KG1 (cell line): ENCODE data around the gene SEMA3A.
A peak's percentile ranks its signal among the peaks of the same experiment; 100 is the strongest.

ENCODE experiments used
- DNase-seq: peaks from one replicate; lab custom pipeline; 2025; lab: John Stamatoyannopoulos, UW

The SEMA3A gene

DNA sequence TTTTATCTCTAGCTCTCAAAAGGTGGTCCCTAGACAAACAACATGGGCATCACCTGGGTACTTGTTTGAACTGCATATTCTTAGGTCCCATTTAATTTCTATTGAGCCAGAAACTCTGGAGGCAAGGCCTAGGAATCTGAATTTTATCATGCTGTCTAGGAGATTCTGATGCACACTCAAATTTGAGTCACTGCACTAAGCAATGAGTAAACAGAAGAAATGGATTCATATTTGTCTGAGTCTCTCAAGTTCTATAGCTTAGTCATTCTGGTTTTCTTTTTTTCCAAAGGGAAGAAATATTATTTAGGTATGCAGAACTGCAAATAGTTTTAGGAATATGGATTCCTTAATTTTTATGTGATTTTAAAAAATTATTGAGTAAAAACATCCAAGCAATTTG is 185.5 kb downstream of the SEMA3A start:
- DNase-seq = no peak

DNA sequence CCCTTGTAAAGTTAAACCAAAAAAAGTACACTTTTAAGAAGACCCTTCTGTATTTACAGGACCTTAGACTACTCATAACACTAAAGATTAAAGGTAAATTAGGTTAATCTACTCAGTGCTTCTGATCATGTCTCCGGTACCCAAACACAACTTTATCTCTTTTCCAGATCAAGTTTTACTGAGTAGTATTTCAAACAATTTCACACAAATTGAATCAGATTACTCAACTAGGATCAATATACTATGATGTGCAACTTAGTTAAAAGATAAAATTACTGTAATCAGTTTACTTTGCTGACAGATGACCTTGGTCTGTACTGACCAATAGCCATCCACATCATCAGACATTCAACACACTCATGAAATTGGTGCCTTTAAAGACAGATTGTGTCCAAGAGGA is 191.4 kb downstream of the SEMA3A start:
- DNase-seq = no peak

DNA sequence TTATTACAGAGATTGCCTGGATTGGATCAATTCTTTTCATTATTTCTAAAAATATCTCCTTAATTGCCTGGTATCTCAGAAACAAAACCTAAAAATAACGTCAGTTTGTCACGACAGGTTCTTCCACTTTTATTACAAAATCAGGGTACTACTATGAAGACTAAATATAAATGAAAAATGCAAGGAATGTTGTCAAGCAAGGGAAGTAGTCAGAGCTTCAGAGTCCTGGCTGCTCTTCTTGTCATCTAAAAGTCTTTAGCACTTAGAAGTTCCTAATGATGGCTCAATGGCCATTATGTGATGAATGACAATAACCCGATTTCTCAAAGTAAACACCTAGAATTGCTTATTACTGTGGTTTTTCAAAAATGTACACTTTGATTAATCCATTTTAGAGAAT is 192.2 kb downstream of the SEMA3A start:
- DNase-seq = no peak

DNA sequence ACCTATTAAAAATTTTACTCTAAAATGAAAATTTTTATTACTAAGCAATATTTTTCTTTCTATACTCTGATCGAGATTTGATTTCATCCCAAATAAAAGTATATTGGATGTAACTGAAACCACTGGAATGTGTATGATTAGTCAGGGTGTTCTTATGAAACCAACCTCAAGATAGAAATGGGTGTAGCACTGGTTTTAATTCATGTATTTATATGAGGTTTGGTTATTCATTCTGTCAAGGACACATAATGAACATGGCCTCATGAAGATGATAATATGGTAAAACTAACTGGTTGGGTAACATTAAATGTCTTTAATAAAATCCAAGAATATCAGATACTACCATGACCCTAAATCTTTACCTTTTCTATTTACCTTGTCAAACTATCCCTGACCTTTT is 197.7 kb downstream of the SEMA3A start:
- DNase-seq = no peak

DNA sequence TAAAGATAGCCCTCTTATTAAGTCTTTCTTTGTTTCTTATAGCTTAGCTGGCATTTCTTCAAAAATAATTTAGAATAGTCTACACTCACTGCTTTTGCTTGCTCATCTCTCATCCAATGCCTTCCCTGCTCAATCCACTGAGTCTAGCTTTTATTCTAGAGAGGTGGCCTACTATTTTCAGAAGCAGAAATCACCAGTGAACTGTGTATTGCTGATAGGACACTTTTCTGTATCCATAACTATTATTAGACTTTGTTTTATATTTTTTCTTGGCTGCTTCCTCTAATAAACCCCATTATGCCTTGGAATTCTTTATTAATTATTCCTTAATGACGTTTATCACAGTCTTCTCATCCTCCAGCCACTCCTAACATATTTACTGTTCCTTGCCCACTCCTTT is 206.8 kb downstream of the SEMA3A start:
- no peak for DNase-seq

DNA sequence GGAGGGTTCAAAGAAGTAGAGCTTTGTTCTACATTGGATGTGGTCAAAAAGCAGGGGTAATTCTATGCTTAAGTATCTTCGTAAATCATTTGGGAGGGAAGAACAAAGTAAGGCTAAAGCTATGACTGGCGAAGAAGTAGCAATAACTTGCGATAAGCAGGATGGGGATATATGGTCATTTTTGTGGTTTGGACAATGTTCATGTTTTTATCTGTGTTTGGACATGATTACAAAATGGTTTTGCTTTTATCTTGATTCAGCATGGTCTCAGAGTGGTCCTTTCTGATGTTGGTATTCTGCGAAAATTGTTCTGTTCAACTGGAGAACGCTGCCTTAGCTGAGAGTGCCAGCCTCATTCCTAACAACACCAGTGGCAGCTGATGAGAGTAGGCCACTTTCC is 208.8 kb downstream of the SEMA3A start:
- DNase-seq = no peak

DNA sequence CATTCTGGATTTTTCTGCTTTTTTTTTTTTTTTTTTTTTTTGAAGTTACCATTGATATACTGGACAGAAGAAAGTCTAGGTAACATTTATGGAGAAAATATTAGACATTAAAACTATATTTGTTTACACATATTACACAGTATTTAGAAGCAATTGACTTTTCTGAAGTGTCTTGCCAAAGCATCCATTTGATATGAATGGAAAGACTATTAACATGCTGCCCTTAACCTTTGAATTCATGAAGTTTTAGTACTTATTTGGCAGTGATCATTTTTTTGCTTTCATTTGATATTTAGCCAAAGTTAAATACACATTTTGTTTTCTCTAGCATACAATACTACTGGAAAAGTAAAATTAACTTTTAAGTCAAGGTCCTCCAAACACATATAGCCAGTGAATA is 210.0 kb downstream of the SEMA3A start:
- no peak for DNase-seq

DNA sequence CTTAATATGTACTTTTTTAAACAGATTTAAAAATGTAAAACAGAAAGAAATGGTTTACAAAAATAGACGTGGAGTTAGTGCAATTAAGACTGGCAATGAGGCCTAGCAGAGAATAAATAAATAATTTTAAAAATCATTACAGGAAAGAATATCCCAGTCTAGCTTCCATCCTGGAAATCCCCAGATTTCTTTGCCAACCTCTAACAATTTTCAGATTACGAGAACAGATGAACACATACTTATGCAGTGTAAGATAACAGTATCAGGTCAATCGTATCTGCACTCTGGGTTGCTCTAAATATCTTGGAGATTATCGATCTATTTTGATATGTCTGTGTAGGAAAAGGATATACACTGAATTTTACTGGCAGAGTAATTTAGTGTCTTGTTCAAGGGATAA is 210.5 kb downstream of the SEMA3A start:
- DNase-seq = no peak

DNA sequence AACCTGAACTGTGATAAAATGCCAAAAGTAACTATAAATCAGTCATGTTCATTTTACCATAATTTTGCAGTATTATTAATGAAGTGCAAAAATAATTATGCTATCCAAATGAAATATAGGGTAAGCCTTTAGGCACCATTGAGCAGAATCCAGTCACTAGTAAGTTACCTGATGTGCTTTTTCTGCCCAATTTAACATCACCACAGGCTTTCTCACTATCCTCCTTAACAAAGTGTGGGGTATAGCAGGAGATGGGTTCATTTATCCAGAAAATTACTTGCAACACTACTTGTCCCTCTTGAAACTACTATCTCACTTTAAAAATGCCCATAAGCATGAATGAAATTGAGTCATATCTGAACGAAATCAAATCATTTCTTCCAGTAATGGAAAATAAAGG is 211.0 kb downstream of the SEMA3A start:
- no peak for DNase-seq

DNA sequence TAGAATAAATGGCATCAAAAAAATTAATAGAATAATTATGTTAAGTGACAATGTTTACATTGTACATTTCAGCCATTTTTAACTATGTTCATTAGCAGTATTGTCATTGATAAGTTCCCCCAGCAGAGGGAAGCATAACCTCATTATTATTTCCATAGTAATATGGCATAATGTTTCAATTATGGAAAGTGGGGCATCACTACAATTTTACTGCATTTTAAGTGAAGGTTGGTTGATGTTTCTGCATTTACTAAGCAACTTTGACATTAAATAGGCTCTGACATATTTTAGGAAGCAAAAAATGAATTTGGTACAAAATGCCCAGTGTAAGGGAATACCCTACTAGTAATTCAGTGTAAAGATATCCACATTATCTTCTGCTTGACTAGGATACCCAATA is 218.3 kb downstream of the SEMA3A start:
- DNase-seq = peak; percentile 20

DNA sequence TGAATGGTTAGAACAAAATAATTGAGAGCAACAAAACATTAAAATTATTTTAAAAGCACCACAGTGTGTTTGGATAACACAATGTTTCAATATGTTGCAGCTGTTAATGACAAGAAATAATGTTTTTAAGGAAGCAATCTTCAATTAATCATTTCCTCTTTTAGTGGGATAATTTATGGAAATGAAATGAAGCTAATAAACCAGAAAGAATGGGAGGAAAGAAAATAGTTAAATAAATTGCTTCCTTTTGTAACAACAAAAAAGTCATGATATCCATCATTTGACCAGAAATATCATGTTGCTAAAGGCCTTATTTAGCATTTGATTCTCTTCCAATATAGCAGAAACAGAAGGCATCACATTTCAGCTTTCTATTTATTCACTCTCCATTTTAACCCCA is 224.5 kb downstream of the SEMA3A start:
- no peak for DNase-seq

DNA sequence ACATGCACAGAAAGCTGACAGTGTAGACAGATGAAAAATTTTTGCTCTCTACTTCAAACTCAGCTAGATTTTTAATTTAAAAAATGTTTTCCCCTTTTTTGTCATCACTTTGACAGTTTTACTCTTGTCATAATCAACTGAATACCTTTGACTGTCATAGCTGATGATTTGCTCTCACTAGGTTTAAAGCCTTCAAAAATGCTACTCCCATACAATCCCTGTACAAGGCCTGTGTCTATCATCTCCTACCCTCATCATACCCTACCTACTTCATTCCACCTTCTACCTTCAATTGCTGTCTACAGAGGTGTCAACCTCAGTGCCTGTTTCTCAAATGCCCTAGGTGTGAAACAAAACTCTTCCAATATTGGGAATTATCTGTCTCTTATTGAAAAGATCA is 230.3 kb downstream of the SEMA3A start:
- no peak for DNase-seq

DNA sequence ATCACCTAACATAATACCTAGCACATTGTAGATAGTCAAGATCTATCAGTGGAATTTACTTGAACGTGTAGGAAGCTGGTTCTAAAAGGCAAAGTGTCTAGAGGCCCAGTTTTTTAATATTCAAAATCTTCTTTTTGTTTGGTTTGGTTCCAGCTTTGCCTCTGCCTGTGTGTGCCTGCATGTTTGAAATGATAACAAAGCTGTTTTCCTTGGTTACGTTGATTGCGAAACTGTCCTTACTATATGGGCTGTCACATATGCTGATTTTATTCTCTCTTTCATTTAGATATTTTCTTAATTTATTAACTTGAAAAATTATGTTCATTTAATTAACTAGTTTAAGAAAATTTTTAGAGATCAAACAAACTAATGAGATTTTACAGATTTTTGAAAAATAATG is 237.3 kb downstream of the SEMA3A start:
- DNase-seq = no peak

DNA sequence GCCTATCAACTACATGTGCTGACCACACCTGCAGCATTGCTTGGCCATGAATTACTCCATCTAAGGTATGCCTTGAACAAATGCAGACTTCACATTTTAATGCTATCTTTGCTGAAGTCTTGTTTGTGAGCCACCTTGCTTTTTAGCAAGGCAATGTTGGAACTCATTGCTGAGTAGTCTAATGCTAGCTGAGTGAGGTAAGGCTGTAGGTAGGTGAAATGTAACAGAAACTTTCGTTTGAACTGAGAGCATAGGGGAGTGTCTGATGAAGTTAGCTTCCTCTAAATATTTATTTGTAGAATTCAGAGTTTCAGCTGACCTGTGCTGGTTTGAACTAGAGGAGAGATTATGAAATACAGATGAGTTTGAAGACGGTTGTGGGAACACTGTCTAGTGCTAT is 238.5 kb downstream of the SEMA3A start:
- DNase-seq = no peak

DNA sequence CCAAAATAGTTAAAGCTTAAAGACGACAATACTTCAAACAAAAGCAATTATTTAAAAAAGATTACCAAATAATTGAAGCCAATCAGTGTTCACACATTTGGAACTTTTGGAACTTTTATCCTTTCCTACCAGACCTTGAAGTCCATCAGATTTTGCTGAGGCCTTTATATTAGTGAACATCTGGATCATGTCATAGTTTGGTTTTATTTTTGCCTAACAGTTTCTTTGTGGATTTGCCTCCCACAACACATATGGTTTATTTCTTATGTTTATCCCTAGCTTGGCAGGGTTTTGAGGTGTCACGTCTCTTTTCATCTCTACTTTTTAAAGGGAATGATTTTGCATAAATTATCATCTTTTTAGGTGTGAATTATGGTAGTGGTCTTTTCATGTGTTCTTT is 242.4 kb downstream of the SEMA3A start:
- DNase-seq = no peak

DNA sequence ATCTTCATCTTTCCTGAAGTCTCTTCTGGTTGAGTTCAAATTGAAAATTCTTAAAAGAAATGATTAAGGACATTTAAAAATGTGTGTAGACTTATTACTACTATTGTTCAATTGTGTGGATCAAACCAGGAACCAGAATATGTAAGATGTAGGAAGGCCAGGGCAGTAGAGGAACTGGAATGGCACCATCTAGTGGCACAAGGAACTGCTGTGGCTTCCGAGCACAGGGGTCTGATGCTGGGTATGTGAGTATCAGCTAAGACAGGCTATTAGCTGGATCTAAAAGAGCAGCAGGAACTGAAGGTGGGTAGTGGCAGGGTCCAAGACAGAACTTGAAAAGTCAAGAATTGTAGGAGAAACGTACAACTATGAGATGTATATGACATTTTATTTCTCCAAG is 247.3 kb downstream of the SEMA3A start:
- no peak for DNase-seq

DNA sequence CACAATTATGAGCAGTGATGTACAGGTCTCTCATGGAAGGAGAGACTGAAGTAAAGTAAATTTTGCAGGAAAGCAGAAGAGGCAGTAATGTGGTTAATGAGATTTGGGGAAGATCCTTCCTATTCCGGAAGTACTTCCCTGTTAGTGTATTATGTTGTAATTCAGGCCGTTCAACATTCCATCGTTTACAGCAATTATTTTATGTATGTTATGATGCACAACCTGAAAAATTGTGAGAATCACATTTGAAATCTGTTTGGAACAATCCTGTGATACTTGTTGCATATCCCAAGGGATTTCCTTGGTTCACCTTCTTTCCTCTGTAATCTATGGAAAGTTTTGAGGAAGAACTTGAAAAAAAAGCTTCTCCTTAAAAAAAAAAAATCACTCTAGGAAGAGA is 247.8 kb downstream of the SEMA3A start:
- no peak for DNase-seq

DNA sequence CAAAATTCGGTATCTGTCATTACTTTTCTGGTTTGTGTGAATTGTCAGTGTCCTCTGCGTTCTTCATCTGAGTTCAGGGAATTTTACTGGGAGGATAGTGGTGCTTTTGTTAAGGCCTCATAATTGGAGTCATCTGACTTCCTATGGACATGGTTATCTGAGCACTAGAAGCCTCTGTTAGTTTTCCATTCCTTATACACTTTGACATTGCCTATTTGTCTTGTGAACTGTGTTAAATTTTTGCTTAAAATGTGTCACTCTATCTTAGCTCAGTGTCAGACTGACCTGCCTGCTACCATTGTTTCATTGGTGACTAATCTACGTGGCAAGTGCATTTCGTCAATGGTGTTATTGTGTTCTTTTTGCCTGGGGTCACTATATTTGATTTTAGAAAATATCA is 253.3 kb downstream of the SEMA3A start:
- DNase-seq = no peak

DNA sequence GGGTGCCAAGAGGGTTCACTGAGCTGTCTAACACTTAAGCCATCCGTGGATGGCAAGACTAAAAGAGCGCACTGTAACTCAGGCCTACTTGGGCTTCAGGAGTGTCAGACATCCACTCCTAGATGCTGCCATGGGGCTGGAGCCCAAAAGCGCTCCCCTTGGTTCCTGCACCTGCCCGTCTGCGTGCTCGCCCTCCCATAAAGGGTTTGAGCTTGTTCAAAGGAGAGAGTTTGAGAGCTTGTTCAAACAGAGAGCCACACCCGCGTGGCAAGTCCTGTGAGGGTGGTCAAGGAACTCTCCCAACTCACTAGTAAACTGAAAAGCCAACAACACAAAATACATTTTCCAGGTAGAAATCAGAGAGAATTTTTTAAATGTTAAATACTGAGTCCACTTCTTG is 256.7 kb downstream of the SEMA3A start:
- no peak for DNase-seq

DNA sequence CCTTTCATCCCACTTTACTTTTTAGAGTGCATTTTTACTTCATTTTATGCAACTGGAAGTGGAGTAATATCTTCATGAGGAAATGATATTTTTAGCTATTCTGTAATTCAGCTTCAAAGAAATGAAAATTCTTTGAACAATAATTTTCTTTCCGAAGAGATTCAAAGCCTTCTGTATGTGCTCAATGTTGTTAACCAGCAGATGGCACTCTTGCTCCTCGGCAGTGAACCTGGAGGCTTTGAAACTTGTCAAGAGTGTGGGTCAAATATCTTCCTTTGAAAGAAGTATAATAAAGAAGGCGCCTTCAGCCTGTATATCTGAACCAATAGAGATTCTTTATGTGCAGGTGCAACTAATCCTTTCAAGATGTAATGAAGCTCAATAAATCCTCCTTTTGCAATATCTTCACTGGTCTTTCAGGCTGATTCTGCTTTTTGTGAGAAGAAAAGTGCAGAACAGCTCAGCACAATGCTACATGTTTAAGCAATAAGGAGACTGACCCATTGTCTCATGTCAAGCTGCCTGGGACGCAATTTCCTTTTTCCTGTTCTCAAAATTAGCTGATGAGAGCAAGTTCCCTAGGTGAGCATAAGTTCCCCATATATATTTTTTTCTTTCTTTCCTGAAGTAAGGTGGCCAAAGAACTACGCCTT is 258.4 kb downstream of the SEMA3A start:
- DNase-seq = peak; percentile 61

DNA sequence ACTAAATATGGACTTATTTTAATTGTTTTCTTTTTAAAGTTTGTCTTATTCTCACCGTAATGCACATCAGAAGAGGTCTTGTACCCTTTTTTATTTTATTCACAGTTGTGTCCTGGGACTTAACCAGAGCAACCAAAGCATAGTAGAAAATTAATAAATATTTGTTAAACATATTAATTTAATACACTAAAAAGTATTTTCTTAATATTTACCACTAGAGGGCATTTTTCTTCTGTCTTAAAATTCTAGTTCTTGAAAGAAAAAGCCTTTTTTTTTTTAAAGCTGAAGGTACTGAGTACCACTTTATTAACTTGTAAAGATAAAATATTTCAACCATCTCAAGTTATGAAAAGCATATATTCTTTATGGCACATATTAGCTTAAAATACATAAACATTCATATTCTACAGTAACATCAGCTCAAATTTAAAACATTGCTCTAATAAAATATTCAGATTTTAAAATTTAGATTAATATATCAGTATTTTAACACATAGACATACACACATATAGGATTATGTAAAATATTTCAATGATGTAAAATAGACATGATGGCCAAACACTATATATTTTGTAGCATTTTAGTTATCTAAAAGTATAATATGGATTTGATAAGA is 260.4 kb downstream of the SEMA3A start:
- DNase-seq = no peak

DNA sequence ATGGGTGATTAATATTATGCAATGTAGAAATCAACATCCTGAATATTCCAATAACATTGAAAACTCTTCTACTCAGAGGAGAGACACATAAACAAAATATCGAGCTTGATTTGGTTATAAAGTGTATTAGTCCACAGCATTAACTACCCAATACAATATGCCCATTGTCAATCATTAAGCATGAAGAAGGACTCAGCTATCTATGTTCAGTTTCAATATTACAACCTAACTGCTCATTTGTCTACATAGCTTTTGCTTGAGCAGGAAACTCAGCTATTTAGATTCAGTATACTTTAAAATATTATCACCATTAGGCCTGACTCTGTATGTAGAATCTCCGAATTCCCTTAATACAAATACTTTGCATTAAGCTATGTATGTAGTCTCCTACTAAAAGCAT is 262.6 kb downstream of the SEMA3A start:
- no peak for DNase-seq

DNA sequence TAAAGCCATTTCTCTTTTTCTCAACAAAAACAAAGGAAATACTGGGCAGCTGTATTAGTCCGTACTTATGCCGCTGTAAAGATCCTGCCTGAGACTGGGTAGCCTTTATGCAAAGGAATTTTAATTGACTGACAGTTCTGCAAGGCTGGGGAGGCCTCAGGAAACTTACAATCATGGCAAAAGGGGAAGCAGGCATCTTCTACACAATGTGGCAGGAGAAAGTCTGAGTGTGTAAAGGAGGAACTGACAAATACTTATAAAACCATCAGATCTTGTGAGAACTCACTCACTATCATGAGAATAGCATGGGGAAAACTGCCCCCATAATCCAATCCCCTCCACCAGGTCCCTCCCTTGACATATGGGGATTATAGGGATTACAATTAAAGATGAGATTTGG is 264.3 kb downstream of the SEMA3A start:
- no peak for DNase-seq

DNA sequence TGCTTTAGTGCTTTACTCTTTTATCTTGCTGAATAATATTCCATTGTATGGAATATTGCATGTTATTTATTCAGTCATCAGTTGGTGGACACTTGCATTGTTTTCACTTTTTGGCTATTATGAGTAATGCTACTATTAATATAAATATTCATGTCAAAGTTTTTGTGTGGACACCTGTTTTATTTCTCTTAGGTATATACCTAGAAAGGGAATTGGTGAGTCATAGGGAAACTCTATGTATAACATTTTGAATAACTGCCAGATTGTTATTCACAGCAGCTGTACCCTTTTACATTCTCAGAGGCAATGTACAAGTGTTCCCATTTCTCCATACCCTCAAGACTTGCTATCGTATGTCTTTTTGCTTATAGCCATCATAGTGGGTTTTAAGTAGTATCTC is 268.7 kb downstream of the SEMA3A start:
- no peak for DNase-seq
